Activated CD4-positive, alpha-beta T cell treated with anti-CD3 and anti-CD28 coated beads for 4 hours (primary cell): ENCODE results near the gene RCVRN.

Experiments used
- DNase-seq, 2 donors: peaks; one replicate each; pipeline ENCODE4 v3.0.0-alpha.2; 2020

RCVRN gene

DNA sequence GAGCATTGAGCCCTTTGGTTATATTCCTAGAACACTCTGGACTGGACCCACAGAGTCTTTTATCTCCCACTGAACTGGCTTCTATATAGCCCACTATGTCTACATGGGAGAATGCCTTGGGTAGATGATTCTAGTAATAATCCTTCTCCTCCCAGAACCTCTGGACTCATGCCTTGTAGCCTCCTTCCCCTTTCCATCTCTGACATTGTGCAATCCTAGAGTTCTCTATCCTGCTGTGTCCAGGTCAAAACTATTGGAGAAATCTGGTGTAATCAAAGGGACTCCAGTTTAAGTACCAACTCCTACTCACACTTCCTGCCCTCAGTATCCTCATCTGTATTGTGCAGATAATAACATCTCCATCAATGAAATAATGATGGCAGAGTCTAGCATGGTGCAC is 9.1 kb downstream of the RCVRN start:
- DNase-seq, result no peak

DNA sequence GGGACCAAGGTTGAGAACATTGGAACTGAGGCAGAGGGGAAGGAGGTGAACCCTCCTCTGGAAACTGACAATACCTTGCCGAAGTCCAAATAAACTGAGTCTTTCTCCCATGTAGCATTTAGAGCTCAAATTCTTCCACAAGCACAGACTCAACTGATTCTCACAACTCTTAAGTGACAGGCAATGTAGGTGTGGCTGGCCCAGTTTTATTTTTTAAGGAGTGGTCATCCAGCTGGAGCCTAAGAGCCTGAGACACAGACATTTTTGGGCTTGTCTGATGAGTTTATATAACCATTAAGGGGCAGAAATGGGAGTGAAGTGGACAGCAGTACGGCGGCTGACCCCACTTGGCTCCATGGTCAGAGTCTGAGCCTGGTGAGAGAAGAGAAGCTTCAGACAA is 10.8 kb downstream of the RCVRN start:
- DNase-seq, result no peak

DNA sequence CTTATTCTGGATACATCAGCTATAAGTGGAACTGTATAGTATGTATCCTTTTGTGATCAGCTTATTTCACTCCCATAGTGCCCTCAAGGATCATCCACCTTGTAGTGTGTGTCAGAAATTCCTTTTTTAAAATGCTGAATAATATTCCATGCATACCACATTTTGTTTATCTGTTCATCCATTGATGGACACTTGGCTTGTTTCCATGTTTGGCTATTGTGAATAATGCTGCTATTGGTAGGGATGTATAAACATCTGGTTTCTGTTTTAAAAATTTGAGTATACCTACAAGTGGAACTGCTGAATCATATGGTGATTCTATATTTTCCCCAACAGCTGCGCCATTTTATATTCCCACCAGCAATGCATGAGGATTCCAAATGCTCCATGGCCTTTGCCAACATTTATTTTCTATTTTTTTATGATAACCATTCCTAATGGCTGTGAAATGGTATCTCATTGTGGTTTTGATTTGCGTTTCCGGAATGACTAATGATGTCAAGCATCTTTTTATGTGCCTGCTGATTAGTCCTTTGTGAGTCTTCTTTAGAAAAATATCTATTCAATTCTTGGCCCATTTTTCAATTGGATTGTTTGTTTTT is 11.6 kb downstream of the RCVRN start:
- no peak for DNase-seq

DNA sequence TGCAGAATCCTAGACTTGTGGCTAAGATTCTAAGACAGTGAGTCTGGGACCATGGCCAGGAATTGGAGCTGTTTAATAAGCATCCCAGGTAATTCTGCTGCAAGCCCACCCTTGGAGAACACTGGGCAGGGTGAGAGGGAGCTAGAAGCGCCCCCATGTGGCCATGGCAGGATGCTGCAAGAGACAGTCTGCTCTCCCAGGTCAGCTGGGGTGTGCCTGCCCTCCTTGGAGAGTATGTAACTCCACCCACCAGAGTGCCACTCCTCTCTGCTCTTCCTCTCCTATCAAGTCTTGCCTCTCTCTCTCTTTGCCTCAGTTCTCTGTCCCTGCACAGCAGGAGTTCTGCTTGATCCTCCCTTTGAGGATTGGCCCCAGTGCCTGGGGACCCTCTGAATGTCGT is 14.9 kb downstream of the RCVRN start:
- DNase-seq, result no peak

DNA sequence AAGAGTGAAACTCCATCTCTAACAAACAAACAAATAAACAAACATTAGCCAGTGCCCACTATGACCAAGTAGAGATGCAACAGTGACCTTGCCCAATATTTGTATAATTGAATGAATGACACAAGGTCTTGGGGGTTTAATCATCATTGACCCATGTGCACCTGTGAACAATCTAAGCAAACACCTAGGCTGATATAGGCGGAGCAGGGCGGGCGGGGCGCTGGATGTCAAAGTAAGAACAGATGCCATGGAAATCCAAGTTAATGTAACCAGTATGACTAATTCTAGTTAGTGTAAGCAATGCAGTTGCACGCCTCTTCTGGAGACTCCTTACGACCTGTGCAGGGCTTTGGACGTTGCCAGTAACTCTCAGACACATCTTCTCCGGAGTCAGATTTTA is 17.6 kb downstream of the RCVRN start:
- no peak for DNase-seq

DNA sequence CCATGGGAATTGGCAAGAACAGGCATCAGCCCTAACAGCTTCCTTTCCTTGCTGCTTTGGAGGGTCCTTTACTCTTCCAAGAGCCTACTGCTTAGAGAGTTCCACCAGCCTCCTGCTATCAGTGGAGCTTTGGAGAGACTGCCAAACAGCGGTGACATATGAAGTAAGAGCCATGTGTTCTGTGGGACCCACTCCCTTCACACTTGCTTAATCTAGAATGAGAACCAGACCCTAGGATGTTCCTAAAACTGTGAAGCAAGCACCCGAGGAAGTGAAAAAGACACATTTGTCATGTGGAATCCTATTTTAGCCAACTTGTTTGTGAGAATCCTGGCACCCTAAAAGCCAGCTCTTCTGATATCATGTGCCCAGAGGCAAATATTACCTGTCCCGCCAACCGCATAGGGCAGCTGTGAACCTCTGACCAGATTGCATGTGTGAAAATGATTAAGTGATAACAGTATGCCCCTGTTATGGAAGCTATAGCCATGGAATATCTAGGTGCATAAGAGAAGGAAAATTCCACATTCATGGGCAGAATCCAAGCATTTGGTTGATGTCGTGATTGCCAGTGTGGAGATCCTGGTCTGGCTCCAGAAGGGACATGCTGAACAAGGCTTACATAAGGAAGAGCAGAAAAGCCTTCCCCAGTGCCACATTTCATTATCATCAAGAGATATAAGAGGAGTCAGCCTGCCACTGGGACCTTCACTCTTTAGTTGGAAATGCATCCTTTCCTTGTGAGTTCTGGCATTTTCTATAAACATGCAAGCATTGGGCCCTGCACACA is 18.7 kb downstream of the RCVRN start:
- DNase-seq, result no peak

DNA sequence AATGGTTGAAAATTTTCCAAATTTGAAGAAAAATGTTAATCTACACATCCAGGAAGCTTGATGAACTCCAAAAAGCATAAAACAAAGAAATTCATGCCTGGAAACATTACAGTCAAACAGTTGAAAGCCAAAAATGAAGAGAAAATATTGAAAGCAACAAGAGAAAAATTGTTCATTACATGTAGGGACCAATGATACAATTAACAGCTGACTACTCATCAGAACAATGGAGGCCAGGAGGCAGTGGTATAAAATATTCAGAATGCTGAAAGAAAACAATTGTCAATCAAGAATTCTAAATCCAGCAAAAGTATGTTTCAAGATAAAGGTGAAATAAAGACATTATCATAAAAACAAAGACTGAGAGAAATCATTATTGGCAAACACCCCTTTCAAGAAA is 21.6 kb downstream of the RCVRN start:
- no peak for DNase-seq

DNA sequence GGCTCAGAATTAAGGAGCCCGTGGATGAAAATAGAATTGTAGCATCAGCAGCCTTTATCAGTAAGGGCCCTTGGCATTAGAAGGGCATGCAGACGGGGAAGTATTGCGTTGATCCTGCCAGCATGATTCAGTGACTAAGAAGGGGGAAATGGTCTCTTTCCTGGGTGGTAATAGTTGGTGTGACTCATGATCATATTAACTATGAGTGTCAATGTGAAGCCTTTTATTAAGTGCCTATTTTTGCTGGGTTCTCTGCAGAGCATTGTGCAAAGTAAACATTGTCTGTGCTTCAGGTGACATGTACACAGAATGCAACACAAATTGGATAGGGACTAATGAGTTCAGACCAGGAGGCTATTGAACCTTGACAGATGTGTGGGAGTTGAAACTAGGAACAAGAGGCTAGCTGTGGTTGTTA is 24.5 kb downstream of the RCVRN start:
- no peak for DNase-seq

DNA sequence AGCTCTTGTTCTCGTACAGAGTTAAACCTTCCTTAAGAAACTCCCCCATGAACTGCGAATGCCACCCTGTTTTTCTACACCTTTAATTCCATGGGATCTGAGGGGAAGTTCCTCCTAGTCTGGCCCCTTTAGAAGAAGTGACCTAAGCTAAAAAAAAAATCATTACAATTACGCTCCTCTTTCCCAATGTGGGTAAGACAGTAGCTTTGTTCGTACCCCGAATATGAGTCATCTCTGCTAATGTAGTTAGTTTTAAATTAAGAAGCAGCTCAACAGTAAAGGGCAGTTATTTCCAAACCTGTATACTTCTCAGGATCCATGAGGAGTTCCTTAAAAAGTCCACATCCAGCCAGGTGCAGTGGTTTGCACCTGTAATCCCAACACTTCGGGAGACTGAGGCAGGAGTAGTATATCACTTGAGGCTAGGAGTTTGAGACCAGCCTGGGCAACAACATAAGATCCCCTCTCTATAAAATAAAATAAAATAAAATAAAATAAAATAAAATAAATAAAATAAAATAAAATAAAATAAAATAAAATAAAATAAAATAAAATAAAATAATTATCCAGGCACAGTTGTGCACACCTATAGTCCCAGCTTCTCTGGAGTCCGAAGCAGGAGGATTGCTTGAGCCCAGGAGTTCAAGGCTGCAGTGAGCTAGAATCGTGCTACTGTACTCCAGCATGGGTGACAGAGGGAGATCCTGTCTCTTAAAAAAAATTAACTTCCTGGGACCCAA is 26.1 kb downstream of the RCVRN start:
- DNase-seq, result no peak

DNA sequence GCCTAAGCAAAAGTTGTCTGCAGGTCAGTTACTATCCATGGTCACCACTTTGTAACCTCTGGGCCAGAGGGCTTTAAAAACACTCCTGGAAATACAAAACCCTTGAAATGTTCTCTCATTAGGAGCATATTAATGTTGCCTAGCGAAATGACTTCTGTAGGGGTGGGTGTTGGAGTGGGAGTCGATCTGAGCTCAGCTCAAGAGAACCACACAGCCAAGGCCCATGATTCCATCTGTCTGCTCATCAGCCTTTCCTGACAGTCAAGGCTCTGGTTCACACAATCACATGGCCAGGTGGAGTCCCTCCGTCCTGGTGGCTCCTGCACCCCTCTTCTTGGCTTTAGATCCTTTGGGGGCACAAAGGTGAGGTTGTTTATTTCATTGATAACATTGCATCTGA is 26.7 kb downstream of the RCVRN start:
- no peak for DNase-seq

DNA sequence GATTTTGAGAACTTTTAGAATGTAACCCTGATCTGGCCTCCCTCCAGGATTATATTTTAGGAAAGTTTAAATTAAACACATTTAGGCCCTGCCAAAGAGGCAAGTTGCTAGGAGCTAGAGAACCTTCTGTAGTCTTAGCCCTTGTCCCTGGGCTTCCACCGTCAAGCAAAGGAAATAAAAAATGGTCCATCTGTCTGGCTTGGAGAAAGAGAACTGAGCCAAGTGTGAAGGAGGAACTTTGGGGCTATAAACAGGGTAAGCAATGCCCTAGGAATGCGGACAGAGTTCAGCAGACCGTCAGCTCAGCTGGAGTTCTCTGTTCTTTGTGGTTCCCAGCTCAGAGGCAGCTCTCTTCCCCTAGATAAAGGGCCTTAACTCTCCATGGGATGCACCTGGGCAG is 29.6 kb downstream of the RCVRN start:
- DNase-seq, result no peak

DNA sequence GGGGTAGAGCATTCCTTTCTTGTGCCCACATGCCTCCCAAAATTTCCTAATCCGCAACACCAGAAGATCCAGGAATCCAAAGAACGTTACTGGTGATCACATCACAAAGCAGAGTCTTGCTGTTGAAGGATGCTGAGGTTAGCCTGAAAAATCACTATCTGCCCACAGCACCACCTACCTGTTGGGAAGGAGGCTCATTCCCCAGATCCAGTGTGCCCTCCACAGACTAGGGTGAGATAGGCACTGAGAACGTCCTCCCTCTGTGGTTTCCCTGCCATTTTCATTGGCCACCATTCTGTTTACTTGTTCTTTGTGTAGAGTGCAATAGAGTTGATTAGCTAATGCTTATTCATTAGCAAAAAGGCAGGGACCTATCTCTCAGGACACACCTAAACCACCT is 30.3 kb downstream of the RCVRN start:
- DNase-seq, result no peak

DNA sequence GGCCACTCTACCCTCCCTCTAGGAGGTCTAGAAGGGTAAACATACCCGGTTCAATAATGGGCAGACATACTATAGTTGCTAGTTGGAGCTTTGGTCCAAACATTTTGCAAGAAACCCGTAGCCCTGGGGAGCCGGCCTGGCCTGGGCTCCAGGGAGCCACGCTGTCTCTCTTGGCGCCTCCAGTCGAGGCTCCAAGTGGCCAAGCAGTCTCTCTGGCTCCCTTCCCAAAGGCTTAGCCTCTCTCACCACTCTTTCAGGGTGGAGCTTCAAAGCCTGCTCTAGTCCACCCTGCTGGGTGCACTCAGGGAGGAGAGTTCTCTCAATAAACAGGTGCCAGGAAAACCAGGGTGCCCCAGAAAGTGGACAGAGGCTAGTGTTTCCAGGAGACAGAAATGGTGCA is 32.2 kb downstream of the RCVRN start:
- DNase-seq, result no peak

DNA sequence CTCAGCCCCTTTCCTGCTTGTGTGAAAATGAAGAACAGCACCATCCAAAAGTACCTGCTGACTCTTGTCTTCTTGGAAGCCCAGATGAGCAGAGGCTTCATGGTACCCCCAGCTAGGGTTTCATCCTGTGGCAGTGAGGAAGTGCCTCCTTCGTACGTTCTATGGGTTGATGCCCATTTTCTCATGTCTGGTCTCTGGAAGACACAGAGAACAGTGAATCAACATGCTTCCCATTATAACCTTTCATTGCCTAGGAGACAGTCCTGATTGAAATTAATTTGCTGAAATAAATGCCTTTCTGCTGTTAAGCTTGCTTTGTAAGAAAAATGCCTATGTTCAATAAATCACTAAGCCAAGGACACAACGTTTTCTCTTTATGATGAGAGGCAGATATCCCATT is 36.5 kb downstream of the RCVRN start:
- DNase-seq, result no peak

DNA sequence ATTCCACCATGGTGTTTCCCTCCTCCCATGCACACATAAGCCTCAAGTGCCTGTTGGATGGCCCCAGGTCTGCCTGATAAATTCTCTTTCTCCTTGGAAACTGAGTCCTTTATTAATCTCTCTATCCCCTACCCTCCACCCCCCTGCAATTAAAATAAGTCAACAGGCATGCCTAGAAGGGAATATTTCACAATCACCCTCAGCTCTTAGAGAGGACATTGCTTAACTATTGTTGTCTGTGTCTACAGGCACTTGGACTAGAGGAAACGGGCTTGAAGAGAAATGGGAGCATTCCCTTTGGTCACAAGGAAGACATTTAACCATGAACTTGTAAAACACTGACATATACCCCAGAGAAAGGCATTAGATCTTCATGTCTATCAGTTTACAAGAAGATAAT is 39.5 kb downstream of the RCVRN start:
- DNase-seq, result no peak

DNA sequence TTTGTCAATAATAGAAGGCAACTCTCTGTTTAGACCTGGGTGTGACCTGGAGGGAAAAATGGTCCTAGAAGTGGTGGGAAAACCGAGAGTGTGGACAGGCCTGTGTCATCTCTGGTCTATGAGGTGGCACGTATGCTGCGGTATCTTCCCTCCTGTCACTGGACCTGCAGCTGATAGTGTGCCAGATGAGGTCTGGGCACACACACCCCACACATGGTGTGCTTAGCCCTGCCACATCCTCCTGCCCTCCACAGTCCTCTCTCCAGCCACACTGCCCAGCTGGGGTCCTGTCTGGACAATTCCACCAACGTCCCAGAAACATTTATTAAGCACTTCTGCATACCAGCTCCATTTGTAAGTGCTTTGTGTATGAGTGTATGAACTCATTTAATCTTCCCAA is 42.1 kb downstream of the RCVRN start:
- no peak for DNase-seq

DNA sequence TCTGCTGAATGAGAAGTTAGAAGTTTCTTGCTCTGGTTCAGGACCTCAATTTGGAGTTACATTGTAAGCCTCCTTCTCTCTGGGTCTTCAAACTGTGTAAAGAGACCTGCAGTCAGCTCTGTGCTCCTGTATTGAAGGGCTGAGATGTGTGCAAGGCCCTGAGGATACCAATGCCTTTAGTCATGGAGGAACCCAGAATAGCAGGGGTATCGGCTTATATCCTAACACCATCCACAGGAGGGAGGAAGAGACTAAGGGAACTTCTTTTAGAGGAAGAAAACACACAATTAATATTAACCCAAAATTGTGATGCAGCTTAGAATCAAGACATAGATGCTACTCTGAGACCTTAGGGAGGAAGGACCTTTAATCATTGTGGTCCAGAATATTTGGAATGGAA is 42.9 kb downstream of the RCVRN start:
- DNase-seq, result no peak

DNA sequence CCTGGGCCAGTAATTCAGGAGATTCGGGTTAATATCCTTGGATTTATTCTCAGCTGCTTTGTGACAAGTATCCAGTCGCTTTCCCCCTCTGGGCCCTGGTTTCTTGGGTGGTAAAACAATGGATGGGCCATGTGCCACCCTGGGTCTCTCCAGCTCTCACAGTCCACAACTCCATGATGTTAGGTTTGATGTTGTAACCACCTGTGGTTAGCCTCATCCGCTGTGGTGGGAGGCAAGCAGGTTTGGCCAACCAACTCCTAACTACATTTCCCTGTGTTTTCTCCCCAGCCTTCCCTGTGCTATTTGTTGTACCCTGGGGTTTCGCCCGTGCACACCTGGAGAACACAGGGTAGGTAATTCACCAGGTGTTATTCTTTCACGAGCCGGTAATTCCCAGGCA is 44.2 kb downstream of the RCVRN start:
- DNase-seq, result no peak

DNA sequence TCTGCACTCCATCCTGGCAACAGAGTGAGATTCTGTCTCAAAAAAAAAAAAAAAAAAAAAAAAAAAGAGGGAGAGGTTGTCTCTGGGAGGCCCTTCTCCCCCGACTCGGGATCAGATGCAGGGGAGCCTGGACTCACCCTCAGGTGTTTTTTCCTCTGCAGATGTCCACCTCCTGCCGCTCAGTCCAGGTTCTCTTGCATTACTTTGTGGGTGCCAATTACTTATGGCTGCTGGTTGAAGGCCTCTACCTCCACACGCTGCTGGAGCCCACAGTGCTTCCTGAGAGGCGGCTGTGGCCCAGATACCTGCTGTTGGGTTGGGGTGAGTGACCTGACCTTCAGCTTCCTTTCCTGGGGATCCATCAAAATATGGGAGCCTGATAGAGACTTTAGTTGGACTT is 45.3 kb downstream of the RCVRN start:
- DNase-seq, result no peak

DNA sequence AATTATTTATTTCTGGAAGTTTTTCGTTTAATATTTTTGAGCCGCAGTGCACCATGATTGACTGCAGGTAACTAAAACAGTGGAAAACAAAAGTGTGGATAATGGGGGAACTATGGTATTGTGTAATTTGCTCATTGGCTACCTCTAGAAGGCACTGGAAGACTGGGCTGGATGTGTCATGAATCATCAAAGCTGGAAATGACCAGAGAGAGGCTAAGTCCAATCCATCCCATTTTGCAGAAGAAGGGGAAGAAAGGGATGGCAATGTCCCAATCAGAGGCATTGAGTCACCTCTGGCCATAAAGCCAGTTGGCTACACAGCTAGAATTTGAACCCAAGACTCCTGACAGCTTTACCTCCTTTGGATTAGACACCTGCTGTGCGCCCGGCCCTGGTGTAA is 50.0 kb downstream of the RCVRN start:
- no peak for DNase-seq

DNA sequence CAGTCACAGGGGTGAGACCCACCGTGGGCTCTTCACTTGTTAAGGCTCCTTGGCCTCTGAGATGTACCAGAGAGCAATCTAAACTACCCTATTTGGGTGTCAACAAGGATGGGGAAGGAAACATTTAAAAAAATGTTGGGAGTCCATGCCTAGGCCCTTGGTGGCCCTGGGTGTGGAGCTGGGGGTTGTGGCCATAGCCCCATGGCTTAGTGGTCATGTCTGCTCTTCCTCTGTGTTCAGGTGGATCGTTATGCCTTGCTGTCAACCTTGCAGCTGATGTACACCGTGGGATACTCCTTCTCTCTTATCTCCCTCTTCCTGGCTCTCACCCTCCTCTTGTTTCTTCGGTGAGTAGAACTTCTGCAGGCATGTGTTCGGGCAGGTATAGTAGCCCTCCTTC is 50.8 kb downstream of the RCVRN start:
- DNase-seq, result no peak

DNA sequence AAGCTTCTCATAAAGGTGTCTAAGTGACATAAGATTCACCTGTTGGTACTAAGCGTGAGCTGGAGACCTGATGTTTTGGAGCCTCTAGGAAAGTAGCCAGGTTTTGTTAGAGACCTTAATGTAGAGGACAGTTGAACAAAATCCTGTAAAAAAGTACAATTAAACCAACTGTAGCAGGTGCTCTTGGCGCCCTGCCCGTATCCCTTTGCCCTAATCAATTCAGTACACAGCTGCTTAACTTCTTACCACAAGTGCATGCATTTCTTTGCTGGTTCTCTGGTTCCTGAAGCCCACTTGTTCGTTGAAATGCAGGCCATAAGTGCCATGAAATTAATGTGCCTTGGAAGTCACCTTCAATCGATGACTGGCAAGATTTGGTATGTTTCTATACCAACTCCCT is 54.9 kb downstream of the RCVRN start:
- DNase-seq, result no peak
